ENCODE measurements around the gene TSPAN11.

GRCh38 chr12:30977537-30978349 lies 51.2 kb downstream of the TSPAN11 start:
- TF ChIP-seq CTCF (IDR thresholded peaks at IDR 0.05) (no peak), EZH2 (IDR thresholded peaks at IDR 0.05; ENCODE audit: borderline replicate concordance, insufficient read depth, low read depth, low read length, poor library complexity, severe bottlenecking) (no peak)
